A172 (cell line): ENCODE results near the gene RPL38. TPM values are rescaled to one million over a fixed set of nuclear protein-coding genes. Genes with fewer than 3 reads are reported as not detected.

Experiments
- DNase-seq: peaks from one replicate; pipeline ENCODE4 v3.0.0-alpha.2; 2015; ENCODE audit warnings: low spot score
- total RNA-seq: library from RNA; depleted of rRNA; stranded (reverse); fragments of >200 nt; shearing (Covaris generic); gene quantifications from 2 replicates; pipeline ENCODE4 v1.2.3, GENCODE V29; 2014; rRNA removed

The RPL38 gene
- 351 and 1,058 TPM in 2 replicates for total RNA-seq

DNA sequence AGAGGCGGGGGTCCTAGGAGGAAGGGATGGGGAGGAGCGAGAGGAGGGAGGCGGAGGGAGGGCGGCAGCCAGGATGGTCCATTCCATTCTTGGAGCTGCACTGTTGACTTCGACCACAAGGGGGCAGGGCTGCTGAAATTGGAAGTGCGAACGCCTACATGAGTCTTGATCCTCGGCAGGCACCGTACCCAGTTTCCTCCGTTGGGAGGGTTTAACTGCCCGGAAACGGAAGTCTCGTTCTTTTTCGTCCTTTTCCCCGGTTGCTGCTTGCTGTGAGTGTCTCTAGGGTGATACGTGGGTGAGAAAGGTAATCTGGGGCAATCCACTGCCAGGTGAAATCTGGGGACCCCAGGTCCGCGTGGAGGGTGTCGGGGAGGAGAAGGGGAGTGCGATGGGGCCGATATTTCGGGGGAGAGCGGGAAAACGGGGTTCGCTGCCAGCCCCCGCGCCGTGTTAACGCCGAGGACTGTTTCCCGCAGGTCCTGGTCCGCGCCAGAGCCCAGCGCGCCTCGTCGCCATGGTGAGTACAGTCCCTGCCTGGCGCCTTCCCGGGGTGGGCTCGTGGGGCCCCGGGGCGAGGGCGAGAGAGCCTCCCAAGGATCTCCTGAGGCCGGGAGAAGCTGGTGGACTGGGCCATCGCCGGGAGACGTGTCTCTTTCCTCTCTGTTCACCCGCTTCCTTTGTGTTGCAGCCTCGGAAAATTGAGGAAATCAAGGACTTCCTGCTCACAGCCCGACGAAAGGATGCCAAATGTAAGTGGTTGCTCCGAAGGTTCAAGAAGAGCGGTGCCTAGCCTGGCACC, at the start of gene RPL38:
RPL38 (plus strand) TSS at position 240 of the 802 bp plus-strand sequence; CDS start at position 518, 278 bp downstream.
- peak; percentile 97 for DNase-seq

DNA sequence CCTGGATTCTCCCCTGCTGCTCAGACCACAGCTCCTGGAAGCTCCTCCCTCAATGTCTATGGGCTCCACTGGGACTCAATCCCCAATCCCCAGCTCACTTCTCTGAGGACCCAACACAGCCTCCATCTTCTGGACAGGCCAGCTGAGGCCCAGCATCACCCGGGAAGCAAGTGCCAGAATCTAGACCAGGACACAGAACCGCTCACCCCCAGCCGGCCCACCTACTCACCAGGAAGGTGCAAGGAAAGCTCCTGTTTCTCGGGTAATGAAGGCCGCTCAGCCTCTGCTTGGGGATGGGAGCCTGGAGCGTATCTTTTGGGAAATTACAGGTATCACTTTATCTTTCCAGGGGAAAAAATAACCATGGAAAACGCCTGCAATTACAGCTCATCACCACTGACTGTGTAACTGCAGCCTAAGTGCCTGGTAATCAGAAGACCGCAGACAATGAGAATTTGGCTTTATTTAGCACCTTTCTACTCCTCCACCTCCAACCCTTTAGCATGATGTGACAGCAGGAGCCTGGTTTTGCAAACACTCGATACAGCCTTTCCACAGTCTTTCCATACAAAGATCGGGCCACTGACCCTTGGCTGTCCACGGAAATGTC, 49.6 kb upstream of the RPL38 start:
- no peak for DNase-seq

DNA sequence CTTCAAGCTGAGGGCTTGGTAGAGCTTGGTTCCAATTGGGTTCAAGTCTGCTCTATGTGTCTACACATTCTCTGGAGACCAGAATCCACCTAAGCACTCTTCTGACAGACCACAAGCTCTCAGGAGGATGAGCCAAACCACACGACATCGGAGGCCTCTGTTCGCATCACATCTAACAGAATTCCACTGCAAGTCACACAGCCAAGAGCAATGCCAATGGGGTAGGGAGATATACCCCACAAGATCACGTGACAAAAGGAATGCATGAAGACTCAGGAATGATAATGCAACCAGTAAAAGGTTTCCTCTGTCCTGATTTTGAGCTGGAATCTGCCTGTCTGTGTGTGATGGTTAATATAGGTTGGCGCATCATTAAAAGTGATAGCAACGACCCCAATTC, 46.6 kb upstream of the RPL38 start:
- DNase-seq: no peak

DNA sequence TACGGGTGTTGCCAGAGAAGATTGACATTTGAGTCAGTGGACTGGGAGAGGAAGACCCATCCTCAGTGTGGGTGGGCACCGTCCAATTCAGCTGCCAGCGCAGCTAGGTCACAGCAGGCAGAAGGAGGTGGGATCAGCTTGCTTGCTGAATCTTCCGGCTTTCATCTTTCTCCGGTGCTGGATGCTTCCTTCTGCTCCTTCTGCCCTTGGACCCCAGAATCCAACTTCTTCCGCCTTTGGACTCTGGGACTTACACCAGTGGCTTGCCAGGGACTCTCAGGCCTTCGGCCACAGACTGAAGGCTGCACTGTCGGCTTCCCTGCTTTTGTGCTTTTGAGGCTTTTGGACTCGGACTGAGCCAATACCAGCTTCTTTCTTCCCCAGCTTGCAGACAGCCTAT, 46.1 kb upstream of the RPL38 start:
- DNase-seq: no peak

DNA sequence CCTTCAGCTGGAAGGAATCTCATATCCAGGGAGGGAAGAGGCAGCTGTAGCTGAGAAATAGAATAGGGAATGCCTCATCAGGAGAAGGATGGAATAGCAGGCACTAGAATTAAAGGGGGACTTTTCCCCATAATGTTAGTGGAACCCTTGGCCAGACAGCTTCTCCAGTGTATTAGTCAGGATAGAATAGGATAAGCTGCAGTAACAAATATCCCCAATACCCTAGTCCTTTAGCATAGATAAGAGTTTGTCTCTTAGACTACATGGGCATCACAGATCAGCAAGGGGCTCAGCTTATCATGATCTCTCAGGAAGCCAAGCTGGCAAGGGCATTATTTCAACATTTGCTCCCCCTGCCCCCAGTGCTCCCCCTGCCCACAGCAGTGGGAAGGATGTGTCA, 44.7 kb upstream of the RPL38 start:
- no peak for DNase-seq

DNA sequence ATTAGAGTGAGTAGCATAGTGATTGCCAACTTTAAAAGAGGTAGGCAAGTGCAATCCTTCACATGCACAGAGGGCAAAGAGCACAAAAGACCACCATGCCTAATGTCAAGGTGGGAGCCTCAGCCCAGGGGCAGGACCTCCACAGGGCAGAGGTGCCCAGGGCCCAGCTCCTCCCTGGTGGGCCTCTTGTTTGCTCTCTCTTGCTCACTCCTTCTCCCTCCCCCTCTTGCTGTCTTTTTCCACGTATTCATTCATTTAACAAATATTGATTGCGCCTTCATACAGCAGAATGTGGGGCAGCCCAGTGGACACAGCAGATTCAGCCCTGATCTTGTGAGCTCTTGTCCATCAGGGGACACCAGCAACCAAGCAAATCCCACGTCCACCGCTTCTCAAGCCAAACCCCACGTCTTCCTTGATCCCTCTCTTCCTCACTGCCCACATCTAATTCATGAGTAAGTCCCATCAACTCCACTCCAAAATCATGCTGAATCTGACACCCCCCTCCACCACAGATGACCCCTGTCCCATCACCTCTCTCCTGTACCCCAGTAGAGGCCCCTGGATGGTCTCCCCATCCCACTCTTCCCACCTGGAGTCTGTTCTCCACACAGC, 44.1 kb upstream of the RPL38 start:
- DNase-seq: no peak

DNA sequence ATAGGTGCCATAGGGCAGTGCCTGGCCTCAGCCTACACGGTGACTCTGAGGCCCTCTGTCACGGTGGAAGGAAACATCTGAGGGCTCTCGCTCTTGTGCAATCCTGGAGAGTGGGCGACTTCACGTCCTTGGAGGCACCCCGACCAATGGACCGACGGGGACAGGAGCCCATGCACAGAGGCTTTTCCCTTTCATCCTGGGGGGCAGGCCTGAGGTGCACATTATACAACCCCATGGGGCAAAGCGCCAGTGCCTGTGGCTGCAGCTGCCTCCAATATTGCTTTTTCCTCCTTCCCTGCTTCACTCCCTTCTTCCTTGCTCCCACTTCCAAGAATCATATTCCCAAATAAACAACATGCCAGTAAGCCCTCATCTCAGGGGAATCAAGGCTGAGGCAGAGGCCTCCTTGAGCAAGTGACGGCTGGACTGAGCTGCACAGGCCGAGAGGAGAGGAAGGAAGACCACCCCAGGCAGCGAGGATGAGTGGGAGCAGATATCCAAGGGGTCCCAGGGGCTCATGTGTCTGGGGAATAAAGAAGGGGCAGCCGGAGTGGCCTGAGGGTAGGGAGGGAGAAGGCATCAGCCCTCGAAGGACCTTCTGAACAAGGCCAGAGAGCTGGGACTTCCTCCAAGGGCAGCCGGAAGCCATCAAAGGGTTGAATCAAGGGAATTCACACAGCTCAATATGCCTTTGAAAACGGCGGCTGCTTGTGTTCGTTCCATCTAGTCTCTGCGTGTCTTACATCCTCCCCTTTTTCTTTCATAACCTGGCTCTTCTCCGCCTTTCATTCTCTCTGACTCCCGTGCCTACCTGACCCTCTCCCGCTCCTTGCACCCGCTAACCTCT, 42.6 kb upstream of the RPL38 start:
- no peak for DNase-seq

DNA sequence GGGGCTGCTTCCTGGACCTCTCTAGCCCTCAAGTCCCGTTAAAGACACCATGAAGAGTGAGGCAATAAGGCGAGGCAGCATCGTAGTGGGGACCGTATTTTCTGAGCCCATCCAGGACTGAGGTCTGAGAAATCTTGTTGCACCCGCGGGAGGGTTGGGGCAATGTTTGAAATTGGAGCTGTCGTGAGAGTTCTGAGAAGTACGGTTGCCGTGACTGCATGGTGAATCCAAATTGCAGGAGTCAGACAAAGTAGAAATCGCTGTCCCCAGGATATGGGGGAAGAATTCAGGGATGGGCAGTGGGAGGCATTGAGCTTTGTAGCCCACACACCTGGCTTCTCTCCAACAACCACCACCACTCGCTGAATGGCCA, 42.0 kb upstream of the RPL38 start:
- DNase-seq: no peak

DNA sequence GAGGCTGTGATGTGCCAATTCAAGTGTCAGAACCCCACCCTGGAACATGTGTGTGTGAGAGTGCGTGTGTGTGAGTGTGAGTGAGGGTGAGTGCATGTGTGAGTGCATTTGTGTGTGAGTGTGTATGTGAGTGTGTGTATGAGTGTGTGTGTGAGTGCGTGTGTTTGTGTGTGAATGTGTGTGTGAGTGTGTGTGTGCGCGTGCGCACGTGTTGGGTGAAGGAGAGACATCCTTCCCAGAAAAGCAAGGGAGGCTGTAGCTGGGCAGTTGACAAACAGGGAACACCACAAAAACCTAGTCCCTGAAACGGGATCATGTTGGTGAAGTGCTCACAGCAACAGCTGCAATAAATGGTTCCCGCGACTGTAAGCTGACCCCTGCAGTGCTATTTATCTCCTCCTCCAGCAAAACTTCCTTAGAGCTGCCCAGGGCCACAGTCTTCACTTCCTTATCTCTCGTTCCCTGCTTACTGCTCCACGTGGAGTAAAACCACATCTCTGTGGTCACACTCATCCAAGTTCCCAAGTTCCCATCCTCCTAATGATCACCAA, 40.1 kb upstream of the RPL38 start:
- peak; percentile 29 for DNase-seq

DNA sequence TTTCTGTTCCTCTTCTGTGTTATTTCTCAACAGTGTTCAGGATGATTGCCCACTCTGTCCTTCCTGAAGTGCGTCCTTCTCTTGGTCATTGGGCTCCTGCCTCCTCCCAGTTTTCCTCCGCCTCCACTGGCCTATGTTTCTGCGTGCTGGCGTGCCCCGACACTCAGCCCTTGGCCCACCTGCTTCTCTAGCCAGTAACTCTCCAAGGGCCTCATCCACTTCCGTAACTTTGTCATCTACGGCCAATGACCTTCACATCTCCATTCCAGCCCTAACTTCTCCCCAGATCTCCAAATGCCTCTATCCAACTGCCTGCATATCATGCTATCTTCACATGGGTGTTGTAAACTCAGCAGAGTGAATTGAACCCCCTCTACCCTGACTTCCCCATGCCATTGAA, 39.6 kb upstream of the RPL38 start:
- no peak for DNase-seq

DNA sequence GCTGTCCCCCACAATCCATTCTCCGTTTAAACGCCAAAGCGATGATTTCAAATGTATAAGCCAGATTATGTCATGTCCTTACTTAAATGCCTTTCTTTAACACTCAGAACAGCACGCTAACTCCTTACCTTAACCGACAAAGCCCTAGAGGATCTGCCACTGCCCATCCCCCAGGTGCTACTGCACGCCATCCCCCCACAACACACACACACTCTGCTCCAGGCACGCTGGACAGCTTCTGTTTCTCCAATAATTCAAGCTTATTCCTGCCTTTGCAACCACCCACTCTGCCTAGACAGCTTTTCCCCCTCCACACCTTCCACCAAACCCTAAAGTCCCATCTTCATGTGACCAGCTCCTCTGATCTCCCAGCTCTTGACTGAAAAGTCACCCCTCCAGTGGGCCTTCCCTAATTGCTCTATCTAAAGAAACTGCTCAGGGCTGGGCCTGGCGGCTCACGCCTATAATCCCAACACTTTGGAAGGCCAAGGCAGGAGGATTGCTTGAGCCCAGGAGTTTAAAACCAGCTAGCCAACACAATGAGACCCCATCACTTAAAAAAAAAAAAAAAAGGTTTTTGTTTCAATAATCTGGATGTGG, 38.9 kb upstream of the RPL38 start:
- DNase-seq: no peak

DNA sequence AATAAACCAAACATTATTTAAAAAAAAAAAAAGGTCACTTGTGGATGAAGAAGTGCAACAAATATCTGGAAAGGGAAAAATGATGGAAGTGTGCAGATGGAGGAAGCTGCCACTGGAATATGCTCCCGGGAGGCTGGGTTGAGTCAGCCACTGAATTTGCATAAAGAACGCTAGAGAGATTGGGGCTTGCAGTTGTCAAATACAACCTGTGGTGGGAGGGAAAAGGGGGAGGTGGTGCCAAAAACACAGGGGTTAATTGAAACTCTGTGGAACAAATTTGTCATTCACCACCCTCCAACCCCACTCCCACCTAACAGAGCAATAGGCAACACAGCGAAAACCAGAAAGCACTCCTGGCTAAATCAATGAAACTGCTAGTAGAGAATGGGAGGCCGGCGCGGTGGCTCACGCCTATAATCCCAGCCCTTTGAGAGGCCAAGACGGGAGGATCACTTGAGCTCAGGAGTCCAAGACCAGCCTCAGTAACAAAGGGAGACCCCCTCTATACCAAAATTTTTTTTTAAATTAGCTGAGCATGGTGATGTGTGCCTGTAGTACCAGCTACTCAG, 37.6 kb upstream of the RPL38 start:
- no peak for DNase-seq

DNA sequence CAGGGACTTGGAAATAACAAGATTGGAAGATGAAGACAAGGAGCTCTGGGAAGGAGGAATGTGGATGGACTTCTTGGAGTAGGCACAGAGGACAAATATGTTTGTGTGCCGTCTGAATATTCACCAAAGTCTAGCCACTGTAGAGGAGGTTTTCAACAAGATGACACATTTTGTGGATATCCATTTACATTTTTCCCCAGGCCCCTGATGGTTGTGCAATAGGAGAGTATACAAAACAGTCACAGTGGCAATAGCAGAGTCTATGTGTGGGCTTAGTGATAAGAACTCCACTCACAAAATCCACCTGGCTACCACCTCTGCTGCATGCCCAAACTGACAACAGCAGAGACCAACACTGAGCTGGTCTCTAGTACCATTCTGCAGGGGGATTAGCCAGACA, 32.6 kb upstream of the RPL38 start:
- no peak for DNase-seq

DNA sequence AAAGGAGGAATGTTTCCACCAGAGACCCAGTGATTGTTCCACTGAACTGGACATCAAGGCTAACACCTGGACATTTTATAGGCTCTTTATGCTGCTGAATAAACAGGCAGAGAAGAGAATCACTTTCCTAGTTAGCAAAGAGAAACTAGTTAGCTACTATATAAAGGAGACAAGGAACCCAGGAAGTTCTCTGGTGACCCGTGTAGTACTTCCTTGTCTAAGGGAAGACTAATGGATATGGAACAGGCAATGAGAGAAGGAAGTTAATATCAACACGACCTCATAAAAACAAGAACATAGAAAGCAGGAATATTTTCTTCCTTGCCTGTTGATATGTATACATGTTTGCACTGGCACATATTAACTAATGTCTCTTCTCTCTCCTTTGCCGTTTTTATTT, 30.8 kb upstream of the RPL38 start:
- no peak for DNase-seq

DNA sequence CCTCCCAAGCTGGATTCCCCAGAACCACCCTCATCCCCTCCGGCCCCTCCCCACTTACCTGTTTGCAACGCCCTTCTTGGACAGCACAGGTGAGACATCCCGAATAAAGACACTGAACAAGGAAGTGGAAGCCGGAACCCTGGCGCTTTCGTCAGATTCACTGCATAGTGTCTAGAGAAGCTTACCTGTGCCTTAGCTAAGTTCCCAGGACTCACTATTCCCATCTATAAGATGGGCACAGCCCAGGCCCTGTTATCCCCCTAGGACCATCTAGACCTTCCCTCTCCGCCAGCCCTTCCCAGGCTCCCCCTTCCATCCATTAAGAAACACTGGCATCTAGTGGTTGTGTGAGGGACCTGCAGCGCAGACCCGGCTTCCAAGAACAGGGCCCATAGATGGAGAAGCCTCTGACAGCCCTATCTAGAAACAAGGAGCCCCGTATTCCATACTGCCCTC, 26.9 kb upstream of the RPL38 start:
- peak; percentile 66 for DNase-seq

DNA sequence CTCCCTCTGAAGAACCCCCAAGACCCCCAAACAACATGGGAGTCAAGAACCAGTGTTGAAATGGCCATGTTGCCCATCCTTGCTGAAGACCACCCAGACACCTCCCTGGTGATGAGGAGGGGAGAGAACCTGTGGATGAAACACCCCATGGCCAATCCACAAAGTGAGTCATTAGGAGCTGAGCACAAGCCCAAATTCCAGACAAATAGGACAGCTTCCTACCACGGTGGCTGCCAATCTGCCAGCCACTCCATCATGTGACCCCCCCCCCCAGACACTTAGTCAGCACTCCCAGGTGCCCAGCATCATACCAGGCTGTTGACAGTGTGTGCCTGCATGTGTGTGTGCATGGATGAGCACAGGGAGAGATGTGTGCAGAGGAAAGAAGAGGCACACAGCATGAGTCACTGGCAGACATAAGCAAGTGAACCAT, 26.4 kb upstream of the RPL38 start:
- peak; percentile 75 for DNase-seq

DNA sequence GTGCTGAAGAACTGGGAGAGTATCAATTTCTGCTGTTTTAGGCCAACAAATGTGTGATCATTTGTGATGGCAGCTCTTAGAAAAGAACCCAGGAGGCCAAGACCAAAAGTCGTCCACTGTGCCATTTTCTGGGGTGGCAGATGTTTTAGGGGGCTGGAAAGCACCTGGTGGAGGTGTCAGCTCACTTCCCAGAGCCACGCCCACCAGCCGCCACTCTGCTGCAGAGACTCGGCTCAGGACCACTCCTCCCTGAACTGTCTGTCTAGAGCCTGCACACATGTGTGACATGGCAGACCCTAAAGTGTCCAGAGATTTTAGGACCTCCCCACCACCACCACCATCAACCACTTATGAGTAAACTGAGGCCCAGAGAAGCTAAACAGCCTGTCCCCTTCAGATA, 23.9 kb upstream of the RPL38 start:
- no peak for DNase-seq

DNA sequence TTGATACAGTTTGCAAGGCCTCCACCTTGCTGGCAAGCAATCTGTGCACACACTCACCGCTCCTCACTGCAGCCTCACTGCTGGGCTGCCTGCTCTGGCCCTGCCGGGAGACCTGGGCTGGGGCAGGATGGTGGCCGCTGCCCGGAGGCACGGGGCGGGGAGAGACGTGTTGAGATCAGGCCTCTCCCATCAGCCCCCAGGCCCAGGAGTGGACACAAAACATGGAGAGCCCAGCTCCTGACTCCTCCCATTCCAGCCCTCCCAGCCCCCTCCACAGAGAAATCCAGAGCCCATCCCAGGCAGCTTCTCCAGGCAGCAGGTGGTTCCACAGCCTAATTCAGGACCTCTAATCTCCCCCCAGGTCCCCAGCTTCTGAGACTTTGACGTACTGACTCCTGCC, 23.1 kb upstream of the RPL38 start:
- DNase-seq: no peak

DNA sequence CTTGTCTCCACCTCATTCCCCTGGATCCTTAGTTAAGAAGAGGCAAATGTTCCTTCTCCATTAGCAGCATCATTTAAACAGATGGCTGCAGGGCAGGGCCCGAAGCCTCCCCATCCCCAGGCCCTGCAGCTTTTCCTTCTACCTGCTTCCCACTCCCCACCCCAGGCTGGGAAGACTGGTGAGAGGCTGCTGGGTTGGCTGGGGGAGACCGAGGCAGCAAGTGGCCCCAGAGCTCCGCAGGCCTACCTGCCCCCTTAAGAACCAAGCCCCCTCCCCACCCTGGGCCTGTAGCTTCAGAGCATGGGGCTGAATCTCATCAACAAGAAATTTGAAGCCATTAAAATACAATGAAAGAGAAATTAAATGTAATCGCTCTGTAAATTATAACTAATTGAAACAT, 22.1 kb upstream of the RPL38 start:
- no peak for DNase-seq

DNA sequence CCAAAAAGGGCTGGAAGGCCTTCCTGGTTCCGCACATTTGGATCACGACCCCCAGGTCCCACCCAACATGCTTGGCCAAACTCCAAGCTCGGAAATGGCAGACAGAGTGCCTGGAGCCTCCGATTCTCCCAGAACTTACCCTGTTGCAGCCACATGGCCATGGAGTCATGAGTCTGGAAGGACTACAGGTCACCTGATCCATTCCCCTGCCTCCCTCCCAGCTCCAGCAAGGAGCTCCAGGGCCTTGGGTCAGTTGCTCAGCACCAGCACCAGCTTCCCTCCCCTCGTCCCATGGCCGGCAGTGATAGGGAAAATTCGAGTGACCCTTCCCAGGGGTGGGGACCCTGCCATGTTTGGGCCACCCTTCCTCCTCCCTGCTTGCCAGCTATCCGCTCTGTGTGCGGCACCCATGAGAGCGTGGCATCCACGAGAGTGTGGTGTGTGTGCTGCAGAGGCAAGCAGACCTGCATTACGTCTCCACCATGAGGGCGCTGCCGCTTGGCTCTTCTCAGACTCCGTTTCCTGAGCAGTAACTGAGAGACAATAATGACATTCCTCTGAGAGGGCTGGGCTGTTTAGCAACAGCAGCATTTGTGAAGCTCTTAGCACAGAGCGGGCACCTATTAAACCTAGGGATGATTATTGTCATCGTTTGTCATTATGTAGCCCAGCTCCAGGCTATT, 21.3 kb upstream of the RPL38 start:
- DNase-seq: no peak
